HTERT RPE-1 (cell line): ENCODE measurements around the gene KANSL2.
"Not testable (repeated sequence)": the region's sequence is repeated elsewhere in the genome, so short reads cannot be mapped to it uniquely, and the experiment has no call there.

Experiments
- in situ Hi-C: fragments of 300-500 bp; cut with MboI; formaldehyde crosslinking; loops from 4 replicates; pipeline ENCODE4 v1.14.3; 2020; ENCODE audit warnings: low sequenced_read_pairs

Gene KANSL2

GRCh38 chr12:48686037-48686595, 4.1 kb upstream of the KANSL2 start:
- in situ Hi-C loops = no loop called here

GRCh38 chr12:48683534-48683933, 1.5 kb upstream of the KANSL2 start:
- in situ Hi-C loops = no loop called here

- in situ Hi-C loops = no loop called here
These were observed 889 bp upstream of the KANSL2 start for GRCh38 chr12:48682927-48683326.

GRCh38 chr12:48682533-48682905, 481 bp upstream of the KANSL2 start:
- in situ Hi-C loops = not testable (repeated sequence)

GRCh38 chr12:48681399-48681709, 684 bp downstream of the KANSL2 start:
- in situ Hi-C loops = no loop called here

GRCh38 chr12:48680861-48681260, 1.2 kb downstream of the KANSL2 start:
- in situ Hi-C loops = no loop called here

GRCh38 chr12:48678551-48679185, 3.4 kb downstream of the KANSL2 start:
- in situ Hi-C loops = no loop called here

GRCh38 chr12:48671231-48671856, 10.7 kb downstream of the KANSL2 start:
- in situ Hi-C loops = no loop called here

GRCh38 chr12:48668996-48669395, 13.0 kb downstream of the KANSL2 start:
- in situ Hi-C loops = no loop called here

GRCh38 chr12:48659863-48660262, 22.2 kb downstream of the KANSL2 start:
- in situ Hi-C loops = no loop called here

- in situ Hi-C loops = no loop called here
These were observed 30.4 kb downstream of the KANSL2 start for GRCh38 chr12:48651681-48652080.

- in situ Hi-C loops = not testable (repeated sequence)
These were observed 36.7 kb downstream of the KANSL2 start for GRCh38 chr12:48645354-48645753.

GRCh38 chr12:48643011-48643410, 39.0 kb downstream of the KANSL2 start:
- in situ Hi-C loops = no loop called here

GRCh38 chr12:48641752-48642555, 40.1 kb downstream of the KANSL2 start:
- in situ Hi-C loops = not testable (repeated sequence)

- in situ Hi-C loops = no loop called here
These were observed 41.2 kb downstream of the KANSL2 start for GRCh38 chr12:48640854-48641253.

- in situ Hi-C loops = no loop called here
These were observed 41.6 kb downstream of the KANSL2 start for GRCh38 chr12:48640428-48640827.

GRCh38 chr12:48631071-48631470, 51.0 kb downstream of the KANSL2 start:
- in situ Hi-C loops = no loop called here

GRCh38 chr12:48630346-48630745, 51.7 kb downstream of the KANSL2 start:
- in situ Hi-C loops = no loop called here

GRCh38 chr12:48629541-48629940, 52.5 kb downstream of the KANSL2 start:
- in situ Hi-C loops = no loop called here

- in situ Hi-C loops = no loop called here
These were observed 54.5 kb downstream of the KANSL2 start for GRCh38 chr12:48627556-48627955.

GRCh38 chr12:48622997-48623396, 59.0 kb downstream of the KANSL2 start:
- in situ Hi-C loops = not testable (repeated sequence)

GRCh38 chr12:48618541-48618940, 63.5 kb downstream of the KANSL2 start:
- in situ Hi-C loops = no loop called here
